Measurements from ENCODE around the gene CKS2.

GRCh38 chr9:89277454-89277853 lies 33.5 kb upstream of the CKS2 start:
- TF ChIP-seq, protein P1, sequence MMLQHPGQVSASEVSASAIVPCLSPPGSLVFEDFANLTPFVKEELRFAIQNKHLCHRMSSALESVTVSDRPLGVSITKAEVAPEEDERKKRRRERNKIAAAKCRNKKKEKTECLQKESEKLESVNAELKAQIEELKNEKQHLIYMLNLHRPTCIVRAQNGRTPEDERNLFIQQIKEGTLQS (CRISPR knock-in tag; conservative IDR thresholded peaks at IDR 0.05): no peak
- no peak for TF ChIP-seq CTCF (IDR thresholded peaks at IDR 0.05)
